Natural killer cell (primary cell): Measurements from ENCODE around the gene SCGB1A1. TPM values are rescaled to one million over a fixed set of nuclear protein-coding genes. Genes with fewer than 3 reads are reported as not detected.

Source experiments
- ATAC-seq, 3 donors: fragments of 150-1000 bp in 2 of 3; fragments of 200-7000 bp in 1 of 3; cut with Tn5 transposase; 1 replicate in 1 of 3; 2 replicates in 2 of 3; pipeline ENCODE4 v1.10.0; 2021; ENCODE audit warnings: mild to moderate bottlenecking in 2 of 3, moderate library complexity in 2 of 3
- DNase-seq, 2 donors: peaks; one replicate each; pipeline versions ENCODE4 v3.0.0 to v3.0.0-alpha.2; 2013 to 2021; ENCODE audit warnings: mixed read lengths in 1 of 2
- H3K27ac ChIP-seq: one replicate; pipeline ENCODE4 v1.5.1; 2013; ENCODE audit warnings: mild to moderate bottlenecking, low read length
- H3K27me3 ChIP-seq: one replicate; pipeline ENCODE4 v1.6.1; 2013; ENCODE audit warnings: low read length; ENCODE audit not compliant: control insufficient read depth, insufficient read depth
- H3K36me3 ChIP-seq: one replicate; pipeline ENCODE4 v1.6.1; 2013; ENCODE audit warnings: low read length; ENCODE audit not compliant: control insufficient read depth, insufficient read depth
- H3K4me1 ChIP-seq: one replicate; pipeline ENCODE4 v1.6.1; 2013; ENCODE audit warnings: low read length; ENCODE audit not compliant: control insufficient read depth, insufficient read depth
- H3K4me3 ChIP-seq: one replicate; pipeline ENCODE4 v1.5.1; 2013; ENCODE audit warnings: low read length
- H3K9me3 ChIP-seq: one replicate; pipeline ENCODE4 v1.6.1; 2013; ENCODE audit warnings: low read length; ENCODE audit not compliant: control insufficient read depth, insufficient read depth
- H3K27ac Mint-ChIP-seq, 2 donors: one replicate each; pipeline ENCODE4 v1.8.0; 2022; ENCODE audit warnings: mild to moderate bottlenecking in 2 of 2, mixed read lengths in 2 of 2, moderate library complexity in 1 of 2
- H3K27me3 Mint-ChIP-seq, 2 donors: one replicate each; pipeline ENCODE4 v1.8.0; 2022; ENCODE audit warnings: low read depth in 2 of 2, mixed read lengths in 2 of 2
- H3K36me3 Mint-ChIP-seq: one replicate; pipeline ENCODE4 v1.8.0; 2022; ENCODE audit warnings: mixed read lengths
- H3K4me1 Mint-ChIP-seq, 2 donors: one replicate each; pipeline ENCODE4 v1.8.0; 2022; ENCODE audit warnings: mixed read lengths in 2 of 2
- H3K4me3 Mint-ChIP-seq: one replicate; pipeline ENCODE4 v1.8.0; 2022; ENCODE audit warnings: mild to moderate bottlenecking, moderate library complexity, mixed read lengths
- H3K9me3 Mint-ChIP-seq, 2 donors: one replicate each; pipeline ENCODE4 v1.8.0; 2022; ENCODE audit warnings: mixed read lengths in 2 of 2
- WGBS: methylation state at CpG from one replicate; pipeline ENCODE4 v1.1.7; 2013; ENCODE audit warnings: missing lambda C conversion rate; ENCODE audit not compliant: insufficient coverage; 5-methylcytosine and 5-hydroxymethylcytosine counted together
- intact Hi-C: fragments of 100-400 bp; cut with micrococcal nuclease; formaldehyde crosslinking; loops from one replicate; pipeline ENCODE4 v1.14.2; 2022
- total RNA-seq, 4 donors: library from RNA; stranded (reverse); fragments of 120-200 nt in 1 of 4; gene quantifications; one replicate each; pipeline versions ENCODE4 v1.2.3 to v1.2.4, GENCODE V29; 2013 to 2022
- TF ChIP-seq, protein P1 (sequence below): fragments of 200-600 bp; IDR thresholded peaks from one replicate; pipeline ENCODE4 v1.8.0; 2022; ENCODE audit warnings: antibody characterized with exemption

The SCGB1A1 gene
- total RNA-seq, 3 donors from 2014 or later (not counting 1 experiment from before 2014, with no cell fraction given), result not detected

DNA sequence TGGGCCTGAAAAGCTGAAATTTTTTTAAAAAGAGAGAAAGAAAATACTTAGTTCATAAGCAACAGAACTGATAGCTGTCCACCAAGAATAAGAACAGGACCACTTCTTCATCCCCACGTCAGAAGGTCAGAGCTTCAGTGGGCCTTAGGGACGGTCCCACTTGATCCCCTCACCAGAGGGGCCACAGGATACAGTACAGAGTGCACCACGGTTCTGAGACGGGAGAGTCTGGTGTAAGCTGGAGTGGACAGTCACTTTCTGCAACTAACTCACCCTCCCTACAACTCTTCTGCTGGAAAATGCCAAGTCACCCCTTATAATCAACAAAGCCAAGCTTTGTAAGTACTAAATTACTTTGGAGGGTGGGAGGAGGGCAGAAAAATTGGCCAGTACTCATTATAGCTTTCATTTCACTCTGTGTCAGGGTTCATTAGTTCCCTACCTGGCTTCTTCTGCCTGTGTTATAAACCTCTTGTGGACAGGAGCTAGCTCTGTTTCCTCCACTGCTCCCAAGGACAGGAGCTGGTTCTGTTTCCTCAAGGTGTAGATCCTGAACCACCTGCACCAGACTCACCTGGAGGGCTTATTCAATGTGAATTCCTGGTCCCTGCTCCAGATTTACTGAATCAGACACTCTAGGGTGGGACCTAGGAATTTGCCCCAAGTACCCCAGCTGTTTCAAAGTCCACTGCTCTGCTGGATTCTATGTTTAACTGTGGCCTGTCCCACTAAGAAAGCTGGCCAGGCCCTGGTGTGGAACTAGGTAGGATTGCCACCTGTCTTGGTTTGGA is 39.6 kb downstream of the SCGB1A1 start:
- H3K9me3 ChIP-seq, result no peaks in the 10 kb centered on the region
- Mint-ChIP-seq H3K27ac (no peak overlapping the region), H3K27me3 (no peaks in the 10 kb centered on the region), H3K4me1 (peaks cover 11 to 12% of the 10 kb centered on the region in 2 donors), H3K4me3 (no peak overlapping the region), H3K36me3 (no peaks in the 10 kb centered on the region), H3K9me3 (no peaks in the 10 kb centered on the region)
- no peak for DNase-seq
- peaks cover 7% of the 10 kb centered on the region for H3K4me1 ChIP-seq
- H3K27me3 ChIP-seq, result no peaks in the 10 kb centered on the region
- TF ChIP-seq, protein P1, sequence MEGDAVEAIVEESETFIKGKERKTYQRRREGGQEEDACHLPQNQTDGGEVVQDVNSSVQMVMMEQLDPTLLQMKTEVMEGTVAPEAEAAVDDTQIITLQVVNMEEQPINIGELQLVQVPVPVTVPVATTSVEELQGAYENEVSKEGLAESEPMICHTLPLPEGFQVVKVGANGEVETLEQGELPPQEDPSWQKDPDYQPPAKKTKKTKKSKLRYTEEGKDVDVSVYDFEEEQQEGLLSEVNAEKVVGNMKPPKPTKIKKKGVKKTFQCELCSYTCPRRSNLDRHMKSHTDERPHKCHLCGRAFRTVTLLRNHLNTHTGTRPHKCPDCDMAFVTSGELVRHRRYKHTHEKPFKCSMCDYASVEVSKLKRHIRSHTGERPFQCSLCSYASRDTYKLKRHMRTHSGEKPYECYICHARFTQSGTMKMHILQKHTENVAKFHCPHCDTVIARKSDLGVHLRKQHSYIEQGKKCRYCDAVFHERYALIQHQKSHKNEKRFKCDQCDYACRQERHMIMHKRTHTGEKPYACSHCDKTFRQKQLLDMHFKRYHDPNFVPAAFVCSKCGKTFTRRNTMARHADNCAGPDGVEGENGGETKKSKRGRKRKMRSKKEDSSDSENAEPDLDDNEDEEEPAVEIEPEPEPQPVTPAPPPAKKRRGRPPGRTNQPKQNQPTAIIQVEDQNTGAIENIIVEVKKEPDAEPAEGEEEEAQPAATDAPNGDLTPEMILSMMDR, result no peak
- 59% methylated on average over 3 of the region's 4 CpGs for WGBS
- no peak for ATAC-seq
- H3K27ac ChIP-seq, result no peak overlapping the region
- intact Hi-C loops, result no loop called here
- H3K36me3 ChIP-seq, result no peaks in the 10 kb centered on the region
- no peak overlapping the region for H3K4me3 ChIP-seq

DNA sequence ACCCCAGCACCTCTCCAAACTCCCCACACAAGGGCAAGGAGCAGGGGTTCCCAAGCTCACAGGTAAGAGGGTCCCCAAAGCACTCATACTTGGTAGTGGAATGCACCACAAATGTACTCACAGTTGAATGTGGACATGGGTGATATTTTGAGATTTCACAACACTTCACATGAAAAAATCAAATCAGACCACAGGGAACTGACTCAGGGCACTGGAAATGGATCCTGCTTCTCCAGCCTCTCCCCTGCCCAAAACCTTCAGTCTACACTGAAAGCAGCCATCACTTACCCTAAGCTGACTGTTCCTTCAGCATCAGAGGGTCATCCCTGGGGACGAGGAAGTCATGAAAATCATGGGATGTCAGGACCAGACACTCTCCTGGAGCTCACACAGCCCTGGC is 40.2 kb downstream of the SCGB1A1 start:
- H3K27me3 Mint-ChIP-seq, result no peaks in the 10 kb centered on the region
- WGBS, result 65% methylated on average over 1 of the region's 1 CpG
- no peak overlapping the region for H3K27ac Mint-ChIP-seq
- Histone ChIP-seq H3K36me3 (no peaks in the 10 kb centered on the region), H3K9me3 (no peaks in the 10 kb centered on the region), H3K27ac (no peak overlapping the region), H3K4me3 (no peak overlapping the region), H3K27me3 (no peaks in the 10 kb centered on the region), H3K4me1 (peaks cover 7% of the 10 kb centered on the region)
- intact Hi-C loops, result no loop called here
- H3K4me1 Mint-ChIP-seq, result peaks cover 14% of the 10 kb centered on the region in 2 donors
- H3K4me3 Mint-ChIP-seq, result no peak overlapping the region
- ATAC-seq (no peak), DNase-seq (no peak)
- no peaks in the 10 kb centered on the region for H3K9me3 Mint-ChIP-seq
- TF ChIP-seq, protein P1, result no peak
- no peaks in the 10 kb centered on the region for H3K36me3 Mint-ChIP-seq

DNA sequence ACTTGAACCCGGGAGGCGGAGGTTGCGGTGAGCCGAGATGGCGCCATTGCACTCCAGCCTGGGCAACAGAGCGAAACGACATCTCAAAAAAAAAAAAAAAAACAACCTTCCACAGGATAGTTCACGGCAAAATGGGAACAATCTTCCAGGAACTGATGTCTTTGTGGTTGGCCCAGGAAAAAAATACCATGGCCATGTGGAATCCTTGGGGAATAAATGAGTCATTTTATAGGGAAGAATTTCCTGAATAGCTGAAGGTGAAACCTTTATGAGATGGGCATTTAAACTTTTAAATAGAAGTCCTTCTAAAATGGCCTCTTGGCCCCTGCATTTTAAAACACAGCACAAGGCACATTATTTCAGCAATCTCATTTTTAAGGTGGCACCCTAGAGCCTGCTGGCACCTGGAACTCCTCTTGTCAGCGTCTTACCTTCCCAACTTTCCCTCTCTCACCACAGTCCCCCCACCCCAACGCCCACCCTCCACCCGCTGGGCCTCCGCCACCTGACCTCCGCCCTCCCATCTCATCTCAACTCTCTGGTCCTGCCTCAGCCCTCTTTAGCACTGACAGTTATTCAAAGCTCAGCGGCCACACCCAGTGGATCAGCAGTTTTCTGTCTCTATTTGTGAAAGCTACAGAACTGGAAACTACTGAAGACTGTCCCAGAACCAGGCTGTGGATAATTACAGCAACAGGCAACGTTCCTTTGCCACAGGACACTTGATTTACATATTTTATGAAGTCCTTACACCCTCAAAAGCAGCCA is 43.1 kb downstream of the SCGB1A1 start:
- WGBS, result 71% methylated on average over 7 of the region's 15 CpGs
- TF ChIP-seq, protein P1, result no peak
- Mint-ChIP-seq H3K36me3 (no peaks in the 10 kb centered on the region), H3K27ac (peak overlapping the region; percentile 6 to 63), H3K4me1 (peaks cover 14% of the 10 kb centered on the region in 2 donors), H3K27me3 (no peaks in the 10 kb centered on the region), H3K4me3 (no peak overlapping the region), H3K9me3 (no peaks in the 10 kb centered on the region)
- Histone ChIP-seq H3K36me3 (no peaks in the 10 kb centered on the region), H3K27ac (no peak overlapping the region), H3K27me3 (no peaks in the 10 kb centered on the region), H3K4me3 (no peak overlapping the region), H3K4me1 (peaks cover 7% of the 10 kb centered on the region), H3K9me3 (no peaks in the 10 kb centered on the region)
- intact Hi-C loops, result no loop called here
- DNase-seq, result no peak
- no peak for ATAC-seq
